ENCODE measurements around the gene TRIM5.
"Not testable (repeated sequence)": the region's sequence is repeated elsewhere in the genome, so short reads cannot be mapped to it uniquely, and the experiment has no call there.

The TRIM5 gene, protein sequence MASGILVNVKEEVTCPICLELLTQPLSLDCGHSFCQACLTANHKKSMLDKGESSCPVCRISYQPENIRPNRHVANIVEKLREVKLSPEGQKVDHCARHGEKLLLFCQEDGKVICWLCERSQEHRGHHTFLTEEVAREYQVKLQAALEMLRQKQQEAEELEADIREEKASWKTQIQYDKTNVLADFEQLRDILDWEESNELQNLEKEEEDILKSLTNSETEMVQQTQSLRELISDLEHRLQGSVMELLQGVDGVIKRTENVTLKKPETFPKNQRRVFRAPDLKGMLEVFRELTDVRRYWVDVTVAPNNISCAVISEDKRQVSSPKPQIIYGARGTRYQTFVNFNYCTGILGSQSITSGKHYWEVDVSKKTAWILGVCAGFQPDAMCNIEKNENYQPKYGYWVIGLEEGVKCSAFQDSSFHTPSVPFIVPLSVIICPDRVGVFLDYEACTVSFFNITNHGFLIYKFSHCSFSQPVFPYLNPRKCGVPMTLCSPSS

DNA sequence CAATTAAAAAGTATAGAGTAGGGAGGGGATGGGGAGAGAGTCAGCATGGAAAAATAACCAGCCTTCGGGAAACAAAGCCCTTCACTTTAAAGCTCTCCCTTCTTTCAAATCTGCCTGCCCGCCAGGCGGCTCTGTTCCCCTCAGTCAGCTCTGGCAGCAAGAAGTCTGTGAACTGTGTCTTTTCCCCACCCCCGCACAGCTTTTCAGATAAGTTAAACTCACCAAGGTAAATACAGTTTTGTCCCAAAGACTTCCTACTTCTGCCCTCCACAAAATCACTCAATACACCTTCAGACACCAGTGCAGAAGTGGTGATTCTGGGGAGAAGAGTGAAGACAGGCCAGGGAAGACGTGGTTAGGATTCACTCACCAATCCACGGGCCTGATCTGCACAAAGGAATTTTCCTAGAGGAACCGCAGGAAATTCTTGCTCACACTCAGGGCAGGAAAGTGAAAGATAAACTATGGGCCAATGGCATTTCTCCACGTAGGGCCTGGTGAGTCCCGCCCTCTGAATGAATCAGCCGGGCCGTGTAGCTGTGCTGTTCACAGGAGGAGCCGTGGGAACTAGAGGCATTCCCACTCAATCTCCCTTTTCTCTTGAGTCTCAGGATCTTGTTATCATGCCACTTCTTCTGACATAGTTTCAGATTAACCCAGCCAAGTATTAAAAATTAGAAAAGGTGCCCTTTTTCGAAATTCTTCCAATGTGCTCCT, at the start of gene TRIM5:
Gene TRIM5, minus strand, starts transcription at position 429 of the 717 bp plus-strand sequence. CDS start 4,897 bp downstream, outside the sequence.
- DNase-seq: peak; percentile 98

DNA sequence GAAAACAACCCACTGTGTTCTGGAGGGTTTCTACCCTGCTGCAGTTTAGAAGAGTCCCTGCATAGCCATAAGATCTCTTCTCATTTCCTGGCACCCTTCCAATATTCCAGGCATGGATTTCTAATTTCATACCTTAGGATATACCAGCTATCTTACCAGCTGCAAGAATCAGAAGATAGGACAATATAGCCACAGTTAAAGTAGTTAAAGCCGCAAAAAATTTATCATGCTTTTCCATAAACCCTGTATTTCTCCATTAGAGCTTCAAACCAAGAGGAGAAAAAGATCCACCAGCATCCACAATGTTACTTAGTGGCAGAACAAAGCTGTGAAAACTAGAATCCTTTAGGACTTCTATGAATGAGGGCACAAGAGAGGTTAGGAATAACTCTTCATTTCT, 42.8 kb upstream of the TRIM5 start:
- DNase-seq: no peak

DNA sequence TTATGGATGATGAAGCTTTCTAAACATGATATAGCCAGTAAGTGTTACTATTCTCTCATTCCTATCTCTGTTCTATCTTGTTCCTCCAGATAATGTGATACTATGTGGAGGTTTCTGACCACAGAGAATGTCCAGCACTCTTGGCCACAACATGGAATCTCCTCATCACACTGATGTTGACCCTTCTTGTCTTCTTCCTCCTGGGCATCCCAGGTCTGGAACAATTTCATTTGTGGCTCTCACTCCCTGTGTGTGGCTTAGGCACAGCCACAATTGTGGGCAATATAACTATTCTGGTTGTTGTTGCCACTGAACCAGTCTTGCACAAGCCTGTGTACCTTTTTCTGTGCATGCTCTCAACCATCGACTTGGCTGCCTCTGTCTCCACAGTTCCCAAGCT, 41.5 kb upstream of the TRIM5 start:
- DNase-seq: no peak

DNA sequence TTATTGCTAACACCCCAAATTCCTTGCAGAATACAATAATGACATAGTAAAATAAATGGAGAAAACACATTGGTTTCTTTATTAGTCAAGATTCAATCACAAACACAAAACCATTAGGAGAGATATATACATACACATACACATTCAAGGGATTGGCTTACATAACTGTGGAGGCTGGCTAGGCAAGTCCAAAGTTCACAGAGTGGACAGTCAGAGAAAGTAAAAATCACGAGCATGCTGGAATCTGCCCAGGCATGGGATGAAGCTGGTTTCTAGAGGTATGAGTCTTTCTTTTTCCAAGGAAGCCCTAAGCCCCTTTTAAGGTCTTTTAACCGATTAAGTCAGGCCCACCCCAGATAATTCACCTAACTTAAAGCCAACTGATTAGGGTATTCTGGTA, 37.7 kb upstream of the TRIM5 start:
- DNase-seq: no peak

DNA sequence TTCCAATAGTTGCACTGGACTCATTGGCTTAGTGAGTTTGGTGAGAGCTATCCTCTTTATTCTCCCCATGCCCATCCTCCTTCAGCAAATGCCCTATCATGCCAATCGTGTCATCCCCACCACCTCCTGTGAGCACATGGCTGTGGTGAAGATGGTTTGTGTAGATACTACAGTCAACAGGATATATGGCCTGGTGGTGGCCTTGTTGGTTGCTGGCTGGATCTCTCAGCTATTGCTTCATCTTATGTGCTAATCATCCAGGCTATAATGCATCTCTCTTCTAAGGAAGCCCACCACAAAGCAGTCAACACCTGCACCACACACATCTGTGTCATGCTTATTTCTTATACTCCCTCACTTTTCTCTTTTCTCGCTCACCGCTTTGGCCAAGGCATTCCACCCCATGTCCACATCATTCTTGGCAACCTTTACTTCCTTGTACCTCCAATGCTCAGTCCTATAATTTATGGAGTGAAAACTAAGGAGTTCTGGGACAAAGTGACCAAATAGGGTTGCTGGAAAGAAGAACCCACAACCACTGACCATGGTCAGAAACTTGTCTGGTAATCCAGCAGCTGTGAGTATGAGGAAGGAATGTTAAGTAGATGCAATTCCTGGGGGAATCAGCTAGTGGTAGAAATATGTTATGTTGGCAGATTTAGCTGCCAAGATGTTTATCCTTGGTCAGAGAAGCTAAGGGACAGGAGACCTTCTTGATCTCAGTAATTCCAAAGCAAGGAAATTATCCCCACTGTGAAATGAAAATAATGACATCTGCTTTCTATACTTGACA, 35.0 kb upstream of the TRIM5 start:
- DNase-seq: no peak

DNA sequence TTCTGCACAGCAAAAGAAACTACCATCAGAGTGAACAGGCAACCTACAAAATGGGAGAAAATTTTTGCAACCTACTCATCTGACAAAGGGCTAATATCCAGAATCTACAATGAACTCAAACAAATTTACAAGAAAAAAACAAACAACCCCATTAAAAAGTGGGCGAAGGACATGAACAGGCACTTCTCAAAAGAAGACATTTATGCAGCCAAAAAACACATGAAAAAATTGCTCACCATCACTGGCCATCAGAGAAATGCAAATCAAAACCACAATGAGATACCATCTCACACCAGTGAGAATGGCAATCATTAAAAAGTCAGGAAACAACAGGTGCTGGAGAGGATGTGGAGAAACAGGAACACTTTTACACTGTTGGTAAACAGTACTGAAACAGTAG, 31.6 kb upstream of the TRIM5 start:
- DNase-seq: not testable (repeated sequence)

DNA sequence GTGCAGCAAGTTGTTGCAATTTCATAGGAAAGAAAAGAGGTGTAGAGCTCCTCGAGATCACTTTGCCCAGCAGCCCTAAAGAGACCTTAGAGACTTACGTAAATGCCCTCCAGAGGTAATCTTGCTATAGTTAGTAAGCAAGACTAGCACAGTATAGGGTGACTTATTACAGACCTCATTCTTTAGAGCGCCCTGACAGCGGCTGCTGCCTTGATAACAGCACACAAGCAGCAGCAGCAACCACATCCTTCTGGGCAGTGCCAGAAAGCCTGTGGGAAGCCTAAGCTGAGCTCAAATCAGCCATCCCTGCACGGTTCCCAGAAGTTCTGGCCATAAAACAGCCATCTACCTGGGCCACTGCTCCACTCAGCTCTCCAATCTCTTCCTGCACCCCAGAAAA, 28.8 kb upstream of the TRIM5 start:
- DNase-seq: no peak

DNA sequence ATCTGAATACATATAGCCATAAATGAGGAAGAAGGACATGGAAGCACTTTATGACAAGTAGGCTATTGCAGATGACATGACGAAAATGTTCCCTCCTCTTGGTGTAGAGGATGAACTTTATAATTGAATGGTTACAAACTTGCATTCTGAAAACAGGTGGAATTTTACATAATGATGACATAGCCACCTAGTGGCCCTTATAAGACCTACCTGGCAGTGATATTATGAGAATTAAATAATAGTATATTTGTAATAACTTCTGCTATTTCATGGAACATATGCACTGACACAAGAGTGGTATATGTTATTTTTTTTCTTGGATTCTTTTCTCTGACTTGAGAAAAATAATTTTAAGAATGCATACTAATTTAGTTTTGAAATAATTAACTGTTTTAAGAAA, 27.6 kb upstream of the TRIM5 start:
- no peak for DNase-seq

DNA sequence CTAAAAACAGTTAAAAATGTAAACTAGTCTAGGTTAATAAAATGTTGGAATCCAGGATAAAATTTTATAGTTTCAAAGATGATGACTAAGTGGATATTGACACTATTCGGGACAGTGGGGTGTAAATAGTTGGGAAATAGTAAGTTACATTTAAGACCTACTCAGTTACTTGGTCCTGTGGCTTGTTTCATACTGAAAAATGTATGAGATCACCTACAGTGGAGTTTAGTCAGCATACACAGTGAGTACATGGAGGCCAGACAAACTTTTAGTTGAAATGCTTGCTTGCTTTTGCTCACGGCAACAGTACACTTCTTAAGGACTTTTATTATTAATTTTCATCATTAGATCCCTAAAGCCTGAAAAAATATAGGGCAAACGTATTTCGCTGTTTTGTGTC, 20.8 kb upstream of the TRIM5 start:
- DNase-seq: peak; percentile 22

DNA sequence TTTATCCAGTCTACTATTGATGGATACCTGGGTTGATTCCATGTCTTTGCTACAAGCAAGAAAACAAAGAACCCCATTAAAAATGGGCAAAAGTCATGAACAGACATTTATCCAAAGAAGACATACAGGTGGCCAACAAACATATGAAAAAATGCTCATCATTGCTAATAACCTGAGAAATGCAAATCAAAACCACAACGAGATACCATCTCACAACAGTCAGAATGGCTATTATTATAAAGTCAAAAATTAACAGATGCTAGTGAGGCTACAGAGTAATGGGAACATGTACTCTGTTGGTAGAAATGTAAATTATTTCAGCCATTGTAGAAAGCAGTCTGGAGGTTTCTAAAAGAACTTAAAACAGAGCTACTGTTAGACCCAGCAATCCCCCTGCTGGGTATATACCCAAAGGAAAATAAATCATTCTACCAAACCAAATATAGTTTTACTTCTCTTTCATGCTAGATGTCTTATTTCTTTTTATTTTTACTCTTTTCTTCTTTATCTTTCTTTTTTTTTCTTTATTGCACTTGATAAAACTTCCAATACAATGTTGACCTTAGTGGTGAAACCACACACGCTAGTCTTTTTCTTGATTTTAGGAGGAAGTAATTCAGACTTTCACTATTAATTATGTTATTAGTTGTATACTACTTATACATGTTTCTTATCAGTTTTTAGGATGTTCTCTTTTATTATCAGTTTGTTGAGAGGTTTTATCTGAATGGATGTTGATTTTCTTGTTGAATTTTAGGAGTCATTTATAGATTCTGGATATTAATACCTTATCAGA, 19.1 kb upstream of the TRIM5 start:
- no peak for DNase-seq

DNA sequence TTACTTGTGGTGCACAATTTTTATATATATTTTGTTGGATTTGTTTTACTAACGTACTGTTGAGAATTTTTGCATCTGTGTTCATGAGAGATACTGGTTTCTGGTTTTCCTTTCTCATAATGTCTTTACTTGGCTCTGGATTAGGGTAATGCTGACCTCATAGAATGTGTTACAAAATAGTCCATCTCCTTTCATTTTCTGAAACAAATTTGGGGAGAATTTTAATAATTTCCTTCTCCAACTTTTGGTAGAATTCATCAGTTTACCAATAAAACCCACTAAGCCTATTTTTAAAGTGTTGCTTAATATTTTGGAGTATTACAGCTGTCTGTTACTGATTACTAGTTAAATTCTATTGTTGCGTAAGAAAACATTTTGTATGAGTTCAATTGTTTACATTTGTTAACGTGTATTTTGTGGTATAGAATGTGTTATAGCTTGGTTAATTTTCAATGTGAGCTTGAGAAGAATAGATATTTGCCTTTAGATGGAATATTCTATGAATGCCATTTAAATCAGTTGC, 16.2 kb upstream of the TRIM5 start:
- DNase-seq: no peak

DNA sequence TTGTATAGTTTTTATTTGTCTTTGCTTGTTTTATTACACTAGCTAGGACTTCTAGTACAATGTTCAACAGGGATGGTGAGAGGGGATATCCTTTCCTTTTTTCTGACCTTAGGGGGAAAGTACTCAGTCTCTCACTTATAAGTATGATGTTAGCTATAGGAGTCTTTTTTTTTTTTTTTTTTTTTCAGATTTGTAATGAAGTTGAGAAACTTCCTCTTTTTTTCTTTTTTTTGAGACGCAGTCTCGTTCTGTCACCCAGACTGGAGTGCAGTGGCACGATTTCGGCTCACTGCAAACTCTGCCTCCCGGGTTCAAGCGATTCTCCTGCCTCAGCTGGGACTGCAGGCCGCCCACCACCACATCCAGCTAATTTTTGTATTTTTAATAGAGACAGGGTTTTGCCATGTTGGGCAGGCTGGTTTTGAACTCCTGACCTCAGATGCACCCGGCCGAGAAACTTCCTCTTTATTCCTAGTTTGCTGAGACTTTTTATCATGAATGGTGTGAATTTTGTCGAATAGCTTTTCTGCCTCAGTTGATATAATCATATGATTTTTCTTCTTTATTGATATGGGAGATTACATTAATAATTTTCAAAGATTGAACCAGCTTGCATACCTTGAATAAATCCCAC, 15.7 kb upstream of the TRIM5 start:
- no peak for DNase-seq

DNA sequence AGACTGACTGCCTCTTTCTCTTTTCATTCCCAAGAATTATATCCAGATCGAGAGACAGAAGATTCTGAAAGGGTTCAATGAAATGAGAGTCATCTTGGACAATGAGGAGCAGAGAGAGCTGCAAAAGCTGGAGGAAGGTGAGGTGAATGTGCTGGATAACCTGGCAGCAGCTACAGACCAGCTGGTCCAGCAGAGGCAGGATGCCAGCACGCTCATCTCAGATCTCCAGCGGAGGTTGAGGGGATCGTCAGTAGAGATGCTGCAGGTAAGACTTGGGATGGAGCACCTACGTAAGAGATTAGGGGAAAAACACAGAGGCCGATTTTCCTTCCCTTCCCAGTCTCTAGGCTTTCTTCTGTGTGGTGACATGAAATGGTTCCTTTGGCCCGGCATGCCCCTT, 13.4 kb upstream of the TRIM5 start:
- no peak for DNase-seq

DNA sequence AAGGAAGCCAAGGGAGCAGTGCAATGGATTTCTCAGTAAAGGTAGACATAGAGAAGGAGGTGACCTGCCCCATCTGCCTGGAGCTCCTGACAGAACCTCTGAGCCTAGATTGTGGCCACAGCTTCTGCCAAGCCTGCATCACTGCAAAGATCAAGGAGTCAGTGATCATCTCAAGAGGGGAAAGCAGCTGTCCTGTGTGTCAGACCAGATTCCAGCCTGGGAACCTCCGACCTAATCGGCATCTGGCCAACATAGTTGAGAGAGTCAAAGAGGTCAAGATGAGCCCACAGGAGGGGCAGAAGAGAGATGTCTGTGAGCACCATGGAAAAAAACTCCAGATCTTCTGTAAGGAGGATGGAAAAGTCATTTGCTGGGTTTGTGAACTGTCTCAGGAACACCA, 11.3 kb upstream of the TRIM5 start:
- DNase-seq: no peak

DNA sequence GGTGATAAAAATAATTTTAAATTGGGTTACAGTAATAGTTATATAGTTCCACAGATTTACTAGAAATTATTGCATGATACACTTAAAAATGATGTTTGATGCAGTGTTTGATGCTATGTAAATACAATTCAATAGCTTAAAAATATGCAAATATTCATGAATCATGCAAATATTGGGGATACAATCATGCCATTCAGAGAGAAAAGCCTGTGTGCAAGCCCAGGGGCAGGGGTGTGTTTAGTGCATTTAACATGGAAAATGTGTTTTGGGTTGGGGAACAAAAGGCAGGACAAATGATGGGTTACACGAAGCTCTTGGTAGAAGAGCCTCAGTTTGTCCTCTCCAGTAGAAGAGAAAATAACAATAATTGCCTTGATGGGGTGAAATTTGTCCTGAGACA, 10.7 kb upstream of the TRIM5 start:
- no peak for DNase-seq

DNA sequence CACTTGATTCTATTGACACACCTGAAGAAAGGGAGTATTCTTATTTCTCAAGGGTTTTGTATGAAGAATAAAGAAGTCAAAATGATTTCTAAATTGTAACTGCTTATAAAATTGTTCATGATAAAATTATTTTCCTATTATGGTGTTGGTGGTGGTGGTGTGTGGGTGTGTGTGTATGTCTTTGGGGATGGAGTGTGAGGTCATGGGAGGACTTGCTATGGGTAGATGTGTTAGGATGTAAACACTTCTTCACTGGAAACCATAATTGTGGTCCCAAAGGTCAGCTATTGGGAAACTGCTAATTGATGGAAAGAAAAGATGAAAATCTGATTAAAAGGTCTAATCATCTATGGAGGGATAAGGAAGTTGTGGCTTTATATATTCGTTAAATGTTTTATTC, 9.8 kb upstream of the TRIM5 start:
- no peak for DNase-seq

DNA sequence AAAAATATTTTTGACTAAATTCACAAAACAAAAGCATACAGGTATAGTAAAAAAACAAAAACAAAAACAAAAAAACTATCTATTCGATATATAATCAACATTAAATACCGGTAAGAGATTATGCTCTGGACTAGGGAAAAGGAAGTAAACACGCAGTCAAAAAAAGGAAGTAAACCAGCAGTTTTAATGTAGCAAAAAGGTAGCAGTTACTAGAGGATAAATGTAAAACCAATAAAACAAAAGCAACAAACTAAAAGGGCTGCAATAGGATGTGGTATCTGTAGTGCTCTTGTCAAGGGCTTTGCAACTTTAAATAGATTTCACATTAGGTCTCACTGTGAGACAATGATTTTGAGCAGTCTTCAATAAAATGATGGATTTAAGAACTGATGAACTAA, 7.1 kb upstream of the TRIM5 start:
- no peak for DNase-seq

DNA sequence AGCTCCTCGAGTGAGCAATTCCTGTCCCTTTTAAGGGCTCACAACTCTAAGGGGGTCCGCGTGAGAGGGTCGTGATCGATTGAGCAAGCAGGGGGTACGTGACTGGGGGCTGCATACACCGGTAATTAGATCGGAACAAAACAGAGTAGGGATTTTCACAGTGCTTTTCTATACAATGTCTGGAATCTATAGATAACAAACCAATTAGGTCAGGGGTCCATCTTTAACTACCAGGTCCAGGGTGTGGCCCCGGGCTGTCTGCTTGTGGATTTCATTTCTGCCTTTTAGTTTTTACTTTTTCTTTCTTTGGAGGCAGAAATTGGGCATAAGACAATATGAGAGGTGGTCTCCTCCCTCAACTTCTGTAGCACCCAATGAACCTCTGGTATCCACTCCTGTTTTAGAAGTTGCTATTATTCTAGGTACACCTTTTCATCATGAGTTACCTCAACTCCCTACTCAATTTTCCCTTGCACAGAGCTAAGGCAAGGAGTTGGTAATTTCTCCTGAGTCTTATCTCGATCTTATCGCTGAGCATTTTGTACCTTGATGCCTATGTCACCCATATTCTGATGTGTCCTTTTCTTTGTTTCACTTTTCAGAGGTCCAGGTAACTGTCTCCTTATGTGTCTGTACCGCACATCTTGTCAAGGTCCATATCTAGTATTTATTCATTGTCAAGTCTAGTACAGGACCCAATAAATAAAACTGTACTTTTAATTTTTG, 6.5 kb upstream of the TRIM5 start:
- not testable (repeated sequence) for DNase-seq

DNA sequence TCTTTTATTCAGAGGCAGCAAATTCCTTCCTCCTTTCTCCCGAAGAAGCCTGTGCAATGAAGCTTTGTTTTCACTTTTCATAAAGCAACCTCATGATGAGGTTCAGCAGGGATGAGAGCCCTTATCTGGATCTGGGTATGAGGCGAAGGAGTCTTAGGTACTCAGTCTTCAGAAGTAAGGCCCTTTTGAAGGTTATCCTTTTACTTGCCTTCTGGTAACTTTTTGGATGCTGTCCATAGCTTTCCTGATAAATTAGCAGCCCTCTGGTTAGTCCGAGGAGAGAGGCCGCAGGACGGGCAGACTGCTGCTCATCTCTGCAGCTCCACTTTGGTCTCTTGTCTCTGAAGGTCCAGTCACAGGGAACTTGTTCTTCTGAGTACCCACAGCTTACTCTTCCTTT, 5.9 kb upstream of the TRIM5 start:
- DNase-seq: no peak

DNA sequence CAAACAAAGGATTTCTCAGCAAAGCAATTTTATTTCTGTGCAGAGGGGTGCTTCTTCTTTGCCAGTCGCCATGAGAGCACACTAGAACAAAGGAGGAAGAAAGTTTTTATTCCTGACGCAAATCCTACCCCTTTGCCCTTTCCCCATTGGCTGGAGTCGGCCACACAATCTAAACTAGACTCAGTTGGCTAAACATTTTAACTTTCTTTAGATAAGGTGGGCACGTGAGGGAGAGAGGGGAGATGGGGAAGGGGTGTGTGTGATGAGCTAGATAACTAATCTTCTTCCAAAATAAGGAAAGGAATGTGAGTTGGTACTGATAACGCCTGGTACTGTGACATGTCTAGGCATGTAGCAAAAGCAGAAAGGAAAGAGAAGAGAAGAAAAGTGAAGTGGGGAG, 5.3 kb upstream of the TRIM5 start:
- no peak for DNase-seq

DNA sequence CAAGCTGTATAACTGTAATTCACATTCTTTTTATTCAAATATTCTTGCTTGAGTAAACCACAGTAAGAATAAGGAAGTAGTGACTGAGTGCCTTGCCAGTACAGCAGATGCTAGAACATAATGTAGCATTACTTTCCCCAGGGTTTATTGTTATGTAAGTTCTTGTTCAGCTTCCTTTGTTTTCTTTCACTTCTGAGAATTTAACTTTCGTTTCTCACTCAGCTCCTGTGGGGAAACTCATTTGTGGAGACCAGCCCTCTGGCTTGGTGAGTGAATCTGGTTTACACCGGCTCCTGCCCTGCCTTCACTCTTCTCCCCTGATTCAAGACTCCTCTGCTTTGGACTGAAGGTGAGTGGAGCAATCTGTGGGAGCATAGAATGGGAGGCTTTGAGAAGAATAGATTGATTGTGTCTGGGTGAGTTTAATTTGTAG, 4.7 kb upstream of the TRIM5 start, which contains the start of gene TRIM22:
Gene TRIM22, plus strand, starts transcription at position 240 of the 433 bp plus-strand sequence. CDS start 6,443 bp downstream, outside the sequence.
- peak; percentile 61 for DNase-seq

Measured in fibroblast of skin of right biceps (primary cell).